ENCODE measurements around the gene SERPINA6.

- TF ChIP-seq POLR2AphosphoS5 (IDR thresholded peaks at IDR 0.05): no peak
- TF ChIP-seq CTCF (IDR thresholded peaks at IDR 0.05): no peak
Observed at GRCh38 chr14:94332063-94332583, 9.0 kb upstream of the SERPINA6 start.

Measured in breast epithelium (tissue), 3 donors.